Measurements from ENCODE around the gene EARS2.
"Not testable (repeated sequence)": the region's sequence is repeated elsewhere in the genome, so short reads cannot be mapped to it uniquely, and the experiment has no call there.

Gene EARS2

DNA sequence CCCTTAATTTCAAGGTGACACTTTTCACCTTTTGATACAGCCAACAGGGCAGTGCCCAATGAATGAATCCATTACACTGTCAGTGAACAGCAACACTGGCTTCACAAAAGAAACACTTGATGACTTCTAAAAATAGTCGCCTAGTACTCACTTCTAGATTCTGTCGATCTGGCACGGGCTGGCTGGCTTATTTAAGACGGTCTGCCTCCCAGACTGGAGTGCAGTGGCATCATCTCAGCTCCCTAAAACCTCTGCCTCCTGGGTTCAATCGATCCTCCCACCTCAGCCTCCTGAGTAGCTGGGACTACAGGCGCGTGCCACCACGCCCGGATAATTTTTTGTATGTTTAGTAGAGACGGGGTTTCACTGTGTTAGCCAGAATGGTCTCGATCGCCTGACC is 37.0 kb upstream of the EARS2 start:
- Histone ChIP-seq H3K27ac (no peak overlapping the region), H3K9me3 (no peaks in the 10 kb centered on the region), H3K4me3 (ENCODE audit: low read depth in 1 of 2, low read length in 1 of 2) (no peak overlapping the region), H3K4me1 (ENCODE audit: control insufficient read depth in 1 of 2, insufficient read depth in 1 of 2, low read depth in 1 of 2, low read length in 1 of 2) (peaks cover 11 to 13% of the 10 kb centered on the region in 2 experiments), H3K27me3 (no peaks in the 10 kb centered on the region), H3K36me3 (peaks cover 21% of the 10 kb centered on the region)
- no peak for TF ChIP-seq CTCF (IDR thresholded peaks at IDR 0.05)

DNA sequence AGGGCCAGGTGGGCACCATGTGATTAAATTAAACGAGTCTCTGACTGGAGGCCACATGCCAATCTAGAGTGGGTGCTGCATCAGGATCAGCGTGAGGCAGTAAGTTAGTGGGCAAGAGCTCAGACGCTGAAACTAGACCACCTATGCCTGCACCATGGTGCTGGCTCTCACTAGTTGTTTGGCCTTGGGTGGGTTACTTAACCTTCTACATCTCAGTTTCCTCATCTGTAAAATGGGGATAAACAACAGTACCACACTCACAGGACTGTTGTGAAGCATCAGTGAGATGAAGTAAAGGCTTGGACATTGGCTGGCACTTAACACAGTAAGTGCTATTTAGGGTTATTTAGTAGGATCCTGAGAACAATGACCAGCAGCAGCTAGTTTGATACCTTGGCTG is 33.0 kb upstream of the EARS2 start:
- Histone ChIP-seq H3K4me1 (ENCODE audit: control insufficient read depth in 1 of 2, insufficient read depth in 1 of 2, low read depth in 1 of 2, low read length in 1 of 2) (peaks cover 2% of the 10 kb centered on the region in 2 experiments), H3K36me3 (peaks cover 47% of the 10 kb centered on the region), H3K27ac (no peak overlapping the region), H3K27me3 (no peaks in the 10 kb centered on the region), H3K4me3 (ENCODE audit: low read depth in 1 of 2, low read length in 1 of 2) (no peak overlapping the region), H3K9me3 (no peaks in the 10 kb centered on the region)
- no peak for TF ChIP-seq CTCF (IDR thresholded peaks at IDR 0.05)

DNA sequence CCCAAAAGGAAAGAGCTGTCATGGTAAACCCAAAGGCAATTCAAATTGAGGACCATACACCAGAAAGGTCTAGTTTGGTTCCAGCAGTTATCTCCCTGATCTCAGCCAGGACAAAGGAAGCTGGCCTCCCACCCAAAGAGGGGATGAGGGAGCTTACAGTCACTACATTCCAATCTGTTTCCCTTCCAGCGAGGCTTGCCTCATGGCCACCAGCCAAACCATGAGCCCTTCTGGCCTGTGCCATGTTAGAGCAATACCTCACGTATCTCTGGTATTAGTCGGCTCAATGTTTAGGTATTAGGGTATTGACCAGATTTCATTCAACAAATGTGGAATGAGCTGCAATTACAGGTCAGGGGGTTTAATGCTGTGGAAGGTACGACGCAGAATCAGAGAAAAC is 30.6 kb upstream of the EARS2 start:
- no peak overlapping the region for H3K4me3 ChIP-seq (ENCODE audit: low read depth in 1 of 2, low read length in 1 of 2)
- H3K9me3 ChIP-seq: no peaks in the 10 kb centered on the region
- no peak overlapping the region for H3K27ac ChIP-seq
- no peaks in the 10 kb centered on the region for H3K4me1 ChIP-seq (ENCODE audit: control insufficient read depth in 1 of 2, insufficient read depth in 1 of 2, low read depth in 1 of 2, low read length in 1 of 2)
- H3K36me3 ChIP-seq: peaks cover 61% of the 10 kb centered on the region
- TF ChIP-seq CTCF (IDR thresholded peaks at IDR 0.05): no peak
- no peaks in the 10 kb centered on the region for H3K27me3 ChIP-seq

DNA sequence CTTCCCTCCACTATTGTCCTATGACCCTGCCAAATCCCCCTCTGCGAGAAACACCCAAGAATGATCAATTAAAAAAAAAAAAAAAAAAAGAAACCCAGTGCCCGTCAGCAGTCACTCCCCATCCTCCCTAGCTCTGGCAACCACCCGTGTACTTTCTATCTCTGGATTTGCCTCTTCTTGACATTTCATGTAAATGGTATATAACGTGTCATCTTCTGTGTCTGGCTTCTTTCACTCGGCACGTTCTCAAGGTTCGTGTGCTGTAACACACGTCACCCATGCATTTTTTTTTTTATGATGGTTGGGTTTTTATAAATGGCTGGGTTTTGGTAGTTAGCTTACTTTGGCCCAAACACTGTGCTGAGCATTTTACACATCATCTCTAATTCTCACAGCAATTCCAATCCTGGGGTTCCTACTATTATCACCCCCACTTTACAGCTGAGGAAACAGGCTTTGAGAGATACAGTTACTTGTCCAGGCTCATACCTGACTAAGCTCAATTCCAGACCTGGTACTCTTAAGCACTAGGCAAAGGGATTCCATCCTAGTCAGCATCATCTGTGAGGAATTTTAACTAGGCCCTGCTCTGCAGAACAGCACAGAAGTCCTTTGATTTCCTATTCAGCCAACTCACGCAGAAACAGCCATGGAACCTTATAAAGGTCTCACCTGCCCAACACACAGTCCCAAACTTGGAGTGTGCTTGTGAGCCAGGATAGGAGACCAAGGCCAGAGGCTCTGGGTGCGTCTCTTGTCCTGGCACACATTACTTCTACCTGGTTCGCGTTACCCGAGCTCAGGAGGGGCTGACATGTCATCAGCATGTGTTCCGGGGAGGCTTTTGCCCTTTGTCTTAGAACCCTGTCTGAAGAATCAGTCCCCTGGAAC is 27.3 kb upstream of the EARS2 start:
- Histone ChIP-seq H3K36me3 (peaks cover 69% of the 10 kb centered on the region), H3K27ac (no peak overlapping the region), H3K4me3 (ENCODE audit: low read depth in 1 of 2, low read length in 1 of 2) (no peak overlapping the region), H3K4me1 (ENCODE audit: control insufficient read depth in 1 of 2, insufficient read depth in 1 of 2, low read depth in 1 of 2, low read length in 1 of 2) (no peaks in the 10 kb centered on the region), H3K9me3 (no peaks in the 10 kb centered on the region), H3K27me3 (no peaks in the 10 kb centered on the region)
- TF ChIP-seq CTCF (IDR thresholded peaks at IDR 0.05): no peak

- H3K27me3 ChIP-seq; H3K4me1 ChIP-seq (ENCODE audit: control insufficient read depth in 1 of 2, insufficient read depth in 1 of 2, low read depth in 1 of 2, low read length in 1 of 2); H3K27ac ChIP-seq; H3K4me3 ChIP-seq (ENCODE audit: low read depth in 1 of 2, low read length in 1 of 2); H3K9me3 ChIP-seq: not testable (repeated sequence)
- H3K36me3 ChIP-seq: peaks cover 69% of the 10 kb centered on the region
Observed at GRCh38 chr16:23583271-23583670, 26.1 kb upstream of the EARS2 start.

- H3K27me3 ChIP-seq: no peaks in the 10 kb centered on the region
- no peak overlapping the region for H3K27ac ChIP-seq
- no peaks in the 10 kb centered on the region for H3K9me3 ChIP-seq
- peaks cover 0 to 7% of the 10 kb centered on the region in 2 experiments for H3K4me1 ChIP-seq (ENCODE audit: control insufficient read depth in 1 of 2, insufficient read depth in 1 of 2, low read depth in 1 of 2, low read length in 1 of 2)
- no peak overlapping the region for H3K4me3 ChIP-seq (ENCODE audit: low read depth in 1 of 2, low read length in 1 of 2)
- H3K36me3 ChIP-seq: peaks cover 59% of the 10 kb centered on the region
- TF ChIP-seq CTCF (IDR thresholded peaks at IDR 0.05): no peak
Observed at GRCh38 chr16:23581764-23582163, 24.6 kb upstream of the EARS2 start.

All from neutrophil (primary cell).